ENCODE measurements around the gene CDH22.

The CDH22 gene

DNA sequence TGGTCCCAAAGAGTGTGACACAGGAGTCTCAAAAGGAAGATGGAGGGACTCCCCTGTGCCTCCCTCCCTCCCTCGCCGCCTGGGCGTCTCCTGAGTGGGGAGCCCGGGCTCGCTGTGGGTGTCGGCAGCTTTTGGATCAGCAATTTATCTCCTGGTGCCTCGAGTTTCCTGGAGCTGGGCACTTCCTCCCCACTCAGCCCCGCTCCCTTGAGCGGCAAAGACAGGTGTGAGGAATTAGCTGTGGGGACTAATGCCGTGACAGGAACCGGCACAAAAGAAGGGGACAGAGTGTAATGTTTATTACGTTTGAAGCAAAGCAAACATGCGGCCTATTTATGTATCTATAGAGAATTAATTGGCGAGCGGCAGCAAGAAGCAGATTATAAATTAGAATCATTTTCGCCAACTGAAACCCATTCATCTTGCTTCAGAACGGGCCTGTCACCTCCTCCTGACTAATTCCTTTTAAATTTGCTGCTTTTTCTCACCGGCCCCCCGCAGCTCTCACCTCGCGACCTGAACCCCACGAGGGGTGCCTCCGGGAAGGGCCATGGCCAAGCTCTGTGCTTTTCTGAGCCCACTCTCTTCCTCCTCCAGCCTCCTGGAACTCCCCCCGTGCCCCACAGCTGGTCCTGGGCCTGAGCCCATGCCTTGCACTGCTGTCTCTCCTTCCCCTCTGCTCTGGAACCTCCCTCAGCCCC, 8.8 kb upstream of the CDH22 start:
- no peak for DNase-seq

DNA sequence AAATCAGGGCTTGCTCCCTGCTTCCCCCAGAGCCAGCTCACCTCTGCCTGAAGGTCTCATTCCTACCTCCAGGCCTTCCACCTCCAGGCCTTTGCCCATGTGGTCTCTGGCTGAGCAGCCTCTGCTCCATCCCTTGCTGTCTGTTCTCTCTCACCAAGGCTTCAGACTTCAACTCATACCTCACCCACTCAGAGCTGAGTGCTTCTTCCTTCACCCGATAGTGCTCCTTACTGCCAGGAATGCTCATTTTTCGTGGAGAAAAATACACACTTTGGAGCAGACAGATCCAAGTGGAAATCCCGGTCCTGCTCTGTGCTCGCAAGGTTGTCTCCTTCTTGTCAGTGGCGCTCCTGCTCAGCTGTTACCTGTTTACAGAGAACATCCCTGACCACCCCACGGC, 7.0 kb upstream of the CDH22 start:
- DNase-seq: no peak

- no peak for DNase-seq
These were observed 4.9 kb upstream of the CDH22 start for GRCh38 chr20:46312945-46313861.

- DNase-seq: no peak
These were observed 4.0 kb upstream of the CDH22 start for GRCh38 chr20:46312075-46312944.

DNA sequence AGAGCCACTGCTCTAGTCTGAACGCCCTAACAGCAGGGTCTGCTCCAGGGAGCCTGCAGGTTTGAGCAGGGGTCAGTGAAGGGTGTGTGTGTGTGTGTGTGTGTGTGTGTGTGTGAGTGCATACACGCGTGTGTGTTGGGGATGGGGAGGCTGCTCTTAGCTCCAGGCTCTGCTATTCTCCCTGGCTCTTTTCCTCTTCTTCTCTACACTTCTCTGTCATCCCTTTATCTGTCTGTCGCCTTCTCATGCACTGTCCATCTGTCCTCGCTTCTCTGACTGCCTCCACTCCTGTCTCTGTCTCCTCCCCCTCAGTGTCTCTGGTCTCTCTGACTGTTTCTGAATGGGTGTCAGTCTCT, 3.4 kb upstream of the CDH22 start:
- no peak for DNase-seq

DNA sequence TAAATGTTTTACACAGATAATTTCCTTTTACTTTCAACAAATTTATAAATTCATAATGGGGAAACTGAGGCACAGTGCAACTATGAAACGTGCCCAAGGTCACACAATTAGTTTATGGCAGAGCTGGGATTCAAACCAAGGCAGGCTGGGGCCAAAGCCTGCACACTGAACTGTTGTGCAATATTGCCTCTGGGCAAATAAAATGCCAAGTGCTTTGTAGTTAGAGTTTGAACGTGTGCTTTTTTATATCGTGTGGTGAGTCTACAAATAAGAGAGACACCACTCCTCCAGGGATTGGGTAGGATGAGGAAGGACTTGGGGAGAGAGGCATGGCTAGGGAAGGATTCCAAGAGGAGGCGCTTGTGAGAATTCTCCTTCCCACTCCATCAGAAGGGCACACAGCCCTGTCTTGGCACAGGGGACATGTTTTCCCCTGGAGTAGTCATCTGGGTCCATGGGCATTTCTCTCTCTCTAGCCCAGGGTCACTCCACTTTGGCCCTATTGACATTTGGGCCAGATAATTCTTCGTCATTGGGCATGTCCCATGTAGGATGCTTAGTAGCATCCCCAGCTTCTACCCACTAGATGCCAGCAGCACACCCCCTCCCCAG, 2.8 kb upstream of the CDH22 start:
- no peak for DNase-seq

GRCh38 chr20:46309945-46310344, 1.6 kb upstream of the CDH22 start:
- no peak for DNase-seq

DNA sequence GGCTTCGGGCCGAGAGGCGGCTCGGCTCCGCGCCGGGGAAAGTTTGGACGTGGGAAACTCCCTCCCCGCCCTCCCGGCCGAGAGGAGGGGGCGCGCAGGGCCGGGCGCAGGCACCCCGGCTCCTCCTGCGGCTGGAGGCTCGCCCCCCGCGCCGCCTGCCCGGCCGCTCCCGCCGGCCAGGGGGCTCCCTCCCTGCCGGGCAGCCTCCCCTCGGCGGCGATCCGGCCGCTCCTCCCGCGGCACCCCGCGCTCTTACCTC, 370 bp downstream of the CDH22 start:
- no peak for DNase-seq

DNA sequence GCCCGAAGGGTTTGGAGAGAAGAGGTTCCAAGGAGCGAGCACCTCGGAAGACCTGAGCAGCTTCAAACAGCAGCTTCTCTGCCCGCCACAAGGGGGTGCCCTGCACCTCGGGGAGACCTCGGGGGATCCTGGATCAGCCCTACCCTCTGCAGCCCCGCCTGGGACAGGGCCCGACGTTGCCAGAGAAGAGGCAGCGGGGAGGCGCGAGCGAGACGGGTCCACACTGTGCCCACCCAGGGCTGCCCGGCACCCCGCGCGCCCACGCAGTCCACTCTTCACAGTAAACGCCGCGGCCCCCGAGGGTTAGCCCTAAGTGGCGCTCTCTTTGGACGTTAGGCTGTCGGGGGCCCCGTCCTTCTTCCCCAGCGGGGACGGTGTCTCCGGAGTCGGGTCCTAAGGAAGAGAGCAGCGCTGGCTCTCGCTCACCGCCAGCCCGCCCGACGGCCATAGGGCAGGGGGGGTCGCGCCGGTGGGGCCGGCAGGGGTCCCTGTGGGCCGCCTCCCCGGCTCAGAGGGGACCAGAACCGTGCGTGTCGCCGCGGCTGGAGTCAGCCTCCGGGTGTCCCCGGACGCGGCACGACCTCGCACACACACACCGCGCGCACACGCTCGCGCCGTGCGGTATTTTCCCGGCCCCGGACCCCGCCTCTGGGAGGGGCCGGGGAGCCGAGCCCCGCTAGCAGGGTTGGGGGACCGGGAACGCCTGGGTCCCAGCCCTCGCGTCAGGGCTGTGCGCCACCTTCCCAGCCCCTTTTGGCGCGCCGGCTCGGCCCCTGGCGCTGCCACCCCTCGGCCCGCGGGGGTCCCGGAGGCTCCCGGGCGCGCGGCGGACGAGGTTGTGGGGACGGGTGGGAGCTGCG, 929 bp downstream of the CDH22 start:
- DNase-seq: no peak

DNA sequence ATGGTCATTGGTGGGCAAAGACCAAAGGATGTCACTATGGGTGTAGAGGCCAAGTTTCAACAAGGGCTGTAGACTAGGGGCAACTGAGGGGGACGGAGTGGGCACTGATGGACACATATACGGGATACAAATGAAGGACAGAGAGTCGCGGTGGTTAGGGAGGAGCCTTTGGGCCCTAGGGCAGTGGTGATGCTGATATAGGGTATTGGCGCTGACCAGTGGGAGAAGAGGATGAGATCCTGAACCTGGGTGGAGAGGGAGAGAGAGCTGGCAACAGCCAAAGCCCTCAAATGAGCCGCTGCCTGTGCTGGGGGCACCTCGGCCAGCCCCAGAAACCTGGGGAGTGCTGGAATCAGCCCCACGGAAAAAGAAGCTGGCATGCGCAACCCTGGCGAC, 1.6 kb downstream of the CDH22 start:
- DNase-seq: no peak

GRCh38 chr20:46305973-46306360, 2.3 kb downstream of the CDH22 start:
- no peak for DNase-seq

DNA sequence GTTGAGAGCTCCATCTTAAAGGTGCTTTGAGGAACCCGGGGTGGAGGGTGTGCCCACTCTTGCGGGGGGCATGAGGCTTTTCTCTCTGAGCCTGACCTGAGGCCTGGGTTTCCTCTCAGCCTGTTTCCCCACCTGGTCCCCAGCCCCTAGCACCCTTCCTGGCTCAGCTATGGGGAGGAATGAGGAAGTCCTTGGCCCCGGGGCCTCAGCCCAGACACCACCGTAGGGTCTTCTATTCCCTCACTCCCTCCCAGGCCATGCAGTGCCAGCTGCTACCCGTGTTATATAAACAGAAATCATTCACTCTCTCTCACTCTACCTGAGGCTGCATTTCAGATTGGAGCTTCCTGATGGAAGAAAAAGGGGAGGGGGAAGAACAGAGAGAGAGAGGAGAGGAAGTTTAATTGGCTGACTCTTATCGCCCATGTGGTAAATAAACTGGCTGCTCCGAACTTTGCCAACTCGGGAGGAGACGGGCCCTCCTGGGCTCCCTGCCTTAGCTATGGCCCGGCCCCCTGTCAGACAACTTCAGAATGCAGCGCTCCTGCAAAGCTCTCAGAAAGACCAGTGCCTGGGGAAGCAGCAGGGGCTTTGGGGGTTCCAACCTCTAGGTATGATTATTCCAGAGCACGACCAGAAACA, 2.8 kb downstream of the CDH22 start:
- DNase-seq: no peak

DNA sequence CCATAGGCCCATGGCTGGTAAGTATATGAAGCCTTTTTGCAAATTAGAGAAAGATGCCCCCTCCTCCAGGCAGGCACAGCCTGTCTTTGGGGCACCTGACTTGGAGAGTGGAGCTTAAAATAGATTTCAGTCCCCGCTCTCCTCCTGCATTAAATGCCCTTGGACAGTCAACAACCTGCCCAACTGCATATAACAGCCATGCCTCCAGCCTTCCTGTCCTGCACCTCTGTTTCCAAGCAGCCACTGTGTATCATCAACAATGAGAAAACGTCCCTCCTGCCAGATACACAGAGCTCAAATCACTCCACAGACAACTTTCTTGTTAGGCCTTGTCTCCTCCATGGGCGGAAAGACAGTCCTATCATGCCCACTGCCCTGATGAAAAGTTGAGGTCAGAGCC, 3.4 kb downstream of the CDH22 start:
- no peak for DNase-seq

GRCh38 chr20:46304361-46304760, 3.9 kb downstream of the CDH22 start:
- DNase-seq: no peak

- no peak for DNase-seq
These were observed 4.9 kb downstream of the CDH22 start for GRCh38 chr20:46303176-46303956.

DNA sequence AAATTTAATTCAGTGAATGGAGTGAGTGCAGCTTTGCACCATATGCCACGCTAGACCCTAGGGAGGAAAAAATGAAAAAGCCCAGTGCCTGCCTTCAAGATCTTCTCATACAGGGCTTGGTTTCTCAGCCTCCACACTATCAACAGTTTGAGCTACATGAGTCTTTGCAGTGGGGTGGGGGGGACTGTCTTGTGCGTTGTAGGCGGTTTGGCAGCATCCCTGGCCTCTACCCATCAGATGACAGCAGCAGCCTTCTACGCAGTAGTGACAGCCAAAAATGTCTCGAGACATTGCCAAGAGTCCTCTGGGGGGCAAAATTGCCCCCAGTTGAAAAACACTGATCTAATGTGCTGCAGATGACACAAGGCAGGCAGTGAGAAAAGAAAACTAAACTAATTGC, 6.2 kb downstream of the CDH22 start:
- DNase-seq: no peak

DNA sequence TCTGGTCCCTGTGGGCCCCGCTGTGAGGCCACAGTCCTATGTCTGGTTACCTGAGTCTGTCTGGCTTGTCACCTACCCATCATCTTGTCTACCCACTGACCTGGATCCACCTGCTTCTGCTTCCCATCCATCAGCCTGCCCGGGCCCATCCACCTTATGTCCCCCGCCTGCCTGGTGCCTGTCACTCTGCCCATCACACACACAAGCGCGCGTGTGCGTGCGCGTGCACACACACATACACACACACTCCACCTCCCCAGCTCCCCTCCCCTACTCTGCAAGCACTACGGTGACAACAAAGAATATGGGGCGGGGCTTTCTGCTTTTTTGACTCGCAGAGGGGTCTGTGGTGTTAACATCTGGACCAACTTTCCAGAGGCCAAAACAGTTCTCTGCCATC, 8.0 kb downstream of the CDH22 start:
- DNase-seq: no peak

- DNase-seq: no peak
These were observed 9.2 kb downstream of the CDH22 start for GRCh38 chr20:46299078-46299477.

DNA sequence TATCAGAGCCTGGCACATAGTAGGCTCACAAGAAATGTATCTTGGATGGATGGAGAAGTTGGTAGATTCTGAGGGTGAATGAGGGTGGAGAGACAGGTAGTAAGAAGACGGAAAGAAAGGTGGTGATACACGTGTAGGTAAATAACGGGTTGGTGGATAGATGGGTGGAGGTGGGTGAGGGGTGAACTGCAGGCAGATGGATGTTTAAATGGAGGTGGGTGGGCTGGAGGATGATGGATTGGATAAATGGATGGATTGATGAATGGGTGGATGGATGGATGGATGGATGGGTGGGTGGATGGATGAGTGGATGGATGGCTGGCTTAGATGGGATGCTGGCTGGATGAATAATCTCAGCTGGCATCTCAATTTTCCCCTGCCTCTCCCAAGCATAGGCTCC, 9.9 kb downstream of the CDH22 start:
- no peak for DNase-seq

- no peak for DNase-seq
These were observed 11.6 kb downstream of the CDH22 start for GRCh38 chr20:46296526-46297250.
